ENCODE results near the gene ITPR1.

DNA sequence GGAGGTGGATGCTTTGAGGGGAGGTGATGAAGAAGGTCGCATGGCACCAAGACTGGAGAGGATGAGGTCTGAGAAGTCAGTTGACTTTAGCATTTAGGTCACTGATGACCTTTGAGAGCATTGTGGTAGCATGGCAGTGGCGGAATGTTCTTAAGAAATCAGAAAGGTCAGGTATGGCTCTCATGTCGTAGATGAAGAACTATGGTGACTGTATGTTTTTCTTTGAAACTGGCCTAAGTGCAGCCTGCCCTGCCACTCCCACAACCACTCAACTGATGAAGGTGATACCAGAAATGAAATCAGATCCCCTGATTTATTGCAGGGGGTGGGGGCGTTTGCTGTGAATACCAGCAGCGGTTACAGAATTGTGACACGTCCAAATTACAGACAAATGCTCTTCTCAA lies 102.6 kb downstream of the ITPR1 start:
- TF ChIP-seq, protein P1, sequence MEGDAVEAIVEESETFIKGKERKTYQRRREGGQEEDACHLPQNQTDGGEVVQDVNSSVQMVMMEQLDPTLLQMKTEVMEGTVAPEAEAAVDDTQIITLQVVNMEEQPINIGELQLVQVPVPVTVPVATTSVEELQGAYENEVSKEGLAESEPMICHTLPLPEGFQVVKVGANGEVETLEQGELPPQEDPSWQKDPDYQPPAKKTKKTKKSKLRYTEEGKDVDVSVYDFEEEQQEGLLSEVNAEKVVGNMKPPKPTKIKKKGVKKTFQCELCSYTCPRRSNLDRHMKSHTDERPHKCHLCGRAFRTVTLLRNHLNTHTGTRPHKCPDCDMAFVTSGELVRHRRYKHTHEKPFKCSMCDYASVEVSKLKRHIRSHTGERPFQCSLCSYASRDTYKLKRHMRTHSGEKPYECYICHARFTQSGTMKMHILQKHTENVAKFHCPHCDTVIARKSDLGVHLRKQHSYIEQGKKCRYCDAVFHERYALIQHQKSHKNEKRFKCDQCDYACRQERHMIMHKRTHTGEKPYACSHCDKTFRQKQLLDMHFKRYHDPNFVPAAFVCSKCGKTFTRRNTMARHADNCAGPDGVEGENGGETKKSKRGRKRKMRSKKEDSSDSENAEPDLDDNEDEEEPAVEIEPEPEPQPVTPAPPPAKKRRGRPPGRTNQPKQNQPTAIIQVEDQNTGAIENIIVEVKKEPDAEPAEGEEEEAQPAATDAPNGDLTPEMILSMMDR (IDR thresholded peaks at IDR 0.05; ENCODE audit: low read length): no peak
- TF ChIP-seq EZH2 (IDR thresholded peaks at IDR 0.05; ENCODE audit: borderline replicate concordance, low read length): no peak
